Naive thymus-derived CD4-positive, alpha-beta T cell (primary cell): Measurements from ENCODE around the gene TLE6. TPM values are rescaled to one million over a fixed set of nuclear protein-coding genes. Genes with fewer than 3 reads are reported as not detected.
"Not testable (repeated sequence)": the region's sequence is repeated elsewhere in the genome, so short reads cannot be mapped to it uniquely, and the experiment has no call there.

Experiments used
- ATAC-seq: fragments of 150-1000 bp; cut with Tn5 transposase; 2 replicates; pipeline ENCODE4 v1.10.0; 2021; ENCODE audit warnings: mild to moderate bottlenecking, moderate library complexity
- CTCF ChIA-PET: fragments of 350-600 bp; sonication (Branson Sonifier 250); formaldehyde crosslinking; loops from one replicate; lab custom pipeline; 2021; ENCODE audit warnings: antibody characterized with exemption; lab: Charles Lee
- POLR2A ChIA-PET: fragments of 350-600 bp; sonication (Branson Sonifier 250); formaldehyde crosslinking; loops from one replicate; lab custom pipeline; 2021; ENCODE audit warnings: antibody characterized with exemption, inconsistent platforms; lab: Charles Lee
- DNase-seq, 9 donors: peaks; one replicate each; pipeline versions ENCODE4 v3.0.0 to v3.0.0-alpha.2; 2020 to 2022; ENCODE audit warnings: mixed read lengths in 1 of 9
- H3K27ac ChIP-seq: one replicate; pipeline ENCODE4 v1.7.0; 2013; ENCODE audit warnings: mild to moderate bottlenecking, low read depth, low read length, moderate library complexity
- H3K27me3 ChIP-seq, 2 donors: one replicate each; pipeline ENCODE4 v1.7.0; 2013; ENCODE audit warnings: low read length in 2 of 2, mild to moderate bottlenecking in 2 of 2, moderate library complexity in 2 of 2; ENCODE audit not compliant: control insufficient read depth in 2 of 2, insufficient read depth in 2 of 2
- H3K36me3 ChIP-seq, 3 experiments: 1 replicate in 2 of 3; 2 replicates in 1 of 3; pipeline ENCODE4 v1.7.0; 2013; ENCODE audit warnings: low read length in 3 of 3, mild to moderate bottlenecking in 3 of 3, moderate library complexity in 1 of 3; ENCODE audit not compliant: insufficient read depth in 3 of 3, control insufficient read depth in 2 of 3
- H3K4me1 ChIP-seq, 2 donors: one replicate each; pipeline ENCODE4 v1.7.0; 2013; ENCODE audit warnings: low read length in 2 of 2, mild to moderate bottlenecking in 2 of 2, moderate library complexity in 1 of 2; ENCODE audit not compliant: control insufficient read depth in 2 of 2, insufficient read depth in 2 of 2
- H3K4me3 ChIP-seq: 2 replicates; pipeline ENCODE4 v1.7.0; 2013; ENCODE audit warnings: mild to moderate bottlenecking, low read length
- H3K9me3 ChIP-seq, 3 experiments: 1 replicate in 2 of 3; 2 replicates in 1 of 3; pipeline ENCODE4 v1.7.0; 2013; ENCODE audit warnings: low read length in 3 of 3; ENCODE audit not compliant: control insufficient read depth in 2 of 3
- H3K27ac Mint-ChIP-seq, 9 donors: one replicate each; pipeline ENCODE4 v1.8.0; 2020 to 2022; ENCODE audit warnings: mixed read lengths in 9 of 9, mild to moderate bottlenecking in 8 of 9, moderate library complexity in 5 of 9, inconsistent platforms in 2 of 9
- H3K27me3 Mint-ChIP-seq, 5 donors: one replicate each; pipeline ENCODE4 v1.8.0; 2021 to 2022; ENCODE audit warnings: mixed read lengths in 5 of 5, mild to moderate bottlenecking in 1 of 5
- H3K36me3 Mint-ChIP-seq, 5 donors: one replicate each; pipeline ENCODE4 v1.8.0; 2020 to 2022; ENCODE audit warnings: mixed read lengths in 5 of 5, mild to moderate bottlenecking in 3 of 5, inconsistent platforms in 1 of 5
- H3K4me1 Mint-ChIP-seq, 7 donors: one replicate each; pipeline ENCODE4 v1.8.0; 2020 to 2022; ENCODE audit warnings: mixed read lengths in 7 of 7, mild to moderate bottlenecking in 3 of 7, inconsistent platforms in 1 of 7
- H3K4me3 Mint-ChIP-seq, 10 donors: one replicate each; pipeline ENCODE4 v1.8.0; 2020 to 2022; ENCODE audit warnings: mild to moderate bottlenecking in 10 of 10, mixed read lengths in 10 of 10, moderate library complexity in 6 of 10, inconsistent platforms in 2 of 10
- H3K9me3 Mint-ChIP-seq, 11 donors: one replicate each; pipeline ENCODE4 v1.8.0; 2020 to 2022; ENCODE audit warnings: mixed read lengths in 11 of 11, mild to moderate bottlenecking in 4 of 11, inconsistent platforms in 1 of 11, moderate library complexity in 1 of 11
- intact Hi-C, 2 donors: fragments of 100-400 bp; cut with micrococcal nuclease; formaldehyde crosslinking; loops; one replicate each; pipeline ENCODE4 v1.15.1; 2023
- polyA plus RNA-seq, 2 donors: library from polyadenylated mRNA; unstranded; fragments of 300-500 nt; fragmentation: Illumina TruSeq; gene quantifications; one replicate each; pipeline ENCODE4 v1.2.3, GENCODE V29; 2021
- total RNA-seq, 6 experiments: library from RNA in 5 of 6; stranded (reverse) in 5 of 6; gene quantifications; 1 replicate in 5 of 6; 2 replicates in 1 of 6; pipeline ENCODE4 v1.2.3 and lab custom pipeline; 2021 to 2026

Gene TLE6
- total and polyA plus RNA-seq, 7 experiments from 2014 or later, result 0.52 to 0.64 (median 0.60) TPM; not detected in 4

- POLR2A ChIA-PET, result no interaction called here
- H3K9me3 Mint-ChIP-seq, result no peaks in the 10 kb centered on the region
Measured at GRCh38 chr19:2957160-2957559, 20.2 kb upstream of the TLE6 start.

DNA sequence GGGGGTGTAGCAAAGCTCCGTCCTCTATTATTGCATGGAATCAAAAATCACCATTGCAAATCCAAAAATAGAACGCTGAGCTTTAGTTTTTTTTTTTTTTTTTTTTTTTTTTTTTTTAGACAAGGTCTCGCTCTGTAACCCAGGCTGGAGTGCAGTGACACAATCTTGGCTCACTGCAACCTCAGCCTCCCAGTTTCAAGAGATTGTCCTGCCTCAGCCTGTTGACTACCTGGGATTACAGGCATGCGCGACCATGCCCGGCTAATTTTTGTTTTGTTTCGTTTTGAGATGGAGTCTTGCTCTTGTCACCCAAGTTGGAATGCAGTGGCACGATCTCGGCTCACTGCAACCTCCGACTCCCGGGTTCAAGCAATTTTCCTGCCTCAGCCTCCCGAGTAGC lies 17.2 kb upstream of the TLE6 start:
- Mint-ChIP-seq H3K4me1 (peaks cover 0 to 6% (median 6%) of the 10 kb centered on the region in 7 donors), H3K27ac (no peak overlapping the region), H3K27me3 (peaks cover 0 to 5% (median 0%) of the 10 kb centered on the region in 5 donors), H3K36me3 (peaks cover 0 to 4% (median 0%) of the 10 kb centered on the region in 5 donors), H3K4me3 (no peak overlapping the region), H3K9me3 (no peaks in the 10 kb centered on the region)
- POLR2A ChIA-PET, result interaction anchor here (1.0 kb wide), 1 partner anchor 76 kb away, joined by 5 read pairs; no protein-coding TSS in a partner anchor
- no peak overlapping the region for H3K4me3 ChIP-seq
- no peaks in the 10 kb centered on the region for H3K27me3 ChIP-seq
- no peak overlapping the region for H3K27ac ChIP-seq
- CTCF ChIA-PET, result interaction anchor here (0.7 to 2.1 kb wide), 4 partner anchors 9 to 166 kb away, joined by 5 to 9 read pairs (median 6); no protein-coding TSS in a partner anchor
- intact Hi-C loops, result no loop called here
- no peaks in the 10 kb centered on the region for H3K4me1 ChIP-seq
- no peaks in the 10 kb centered on the region for H3K36me3 ChIP-seq
- no peak for DNase-seq
- H3K9me3 ChIP-seq, result no peaks in the 10 kb centered on the region
- ATAC-seq, result no peak

More at GRCh38 chr19:2957160-2957559, 20.2 kb upstream of the TLE6 start:
- Histone ChIP-seq H3K9me3 (no peaks in the 10 kb centered on the region), H3K4me3 (no peak overlapping the region), H3K27ac (no peak overlapping the region), H3K36me3 (no peaks in the 10 kb centered on the region), H3K4me1 (no peaks in the 10 kb centered on the region), H3K27me3 (no peaks in the 10 kb centered on the region)
- ATAC-seq (no peak), DNase-seq (no peak)
- Mint-ChIP-seq H3K27me3 (peaks cover 0 to 5% (median 0%) of the 10 kb centered on the region in 5 donors), H3K4me3 (no peak overlapping the region), H3K4me1 (peaks cover 0 to 5% (median 4%) of the 10 kb centered on the region in 7 donors), H3K27ac (no peak overlapping the region), H3K36me3 (peaks cover 0 to 4% (median 0%) of the 10 kb centered on the region in 5 donors)
- CTCF ChIA-PET, result interaction anchor here (1.3 to 1.5 kb wide), 3 partner anchors 8 to 168 kb away, joined by 3 to 4 read pairs (median 3); no protein-coding TSS in a partner anchor
- intact Hi-C loops, result loop anchor here in 1 of 2 donors (10.0 kb wide), 1 partner anchor 478 kb away; no protein-coding TSS in a partner anchor

- CTCF ChIA-PET, result interaction anchor here (0.6 to 3.0 kb wide), 15 partner anchors 10 to 281 kb away, joined by 3 to 25 read pairs (median 4); no protein-coding TSS in a partner anchor
- H3K4me3 Mint-ChIP-seq, result peak overlapping the region in 4 of 10 donors; percentile 1 to 46 (median 40)
- H3K27me3 Mint-ChIP-seq, result peaks cover 0 to 5% (median 0%) of the 10 kb centered on the region in 5 donors
- peaks cover 0 to 4% (median 0%) of the 10 kb centered on the region in 5 donors for H3K36me3 Mint-ChIP-seq
- POLR2A ChIA-PET, result interaction anchor here (0.8 to 1.9 kb wide), 5 partner anchors 12 to 144 kb away, joined by 3 to 6 read pairs (median 3); no protein-coding TSS in a partner anchor
- no peaks in the 10 kb centered on the region for H3K27me3 ChIP-seq
- peak overlapping the region in 7 of 9 donors; percentile 49 to 90 (median 82) for H3K27ac Mint-ChIP-seq
- H3K4me1 Mint-ChIP-seq, result peaks cover 0 to 6% (median 6%) of the 10 kb centered on the region in 7 donors
- no peak overlapping the region for H3K4me3 ChIP-seq
- H3K9me3 ChIP-seq, result no peaks in the 10 kb centered on the region
- H3K36me3 ChIP-seq, result no peaks in the 10 kb centered on the region
- DNase-seq (peak in 8 of 9 donors; percentile 44 to 84 (median 74)), ATAC-seq (peak; percentile 99)
- no peaks in the 10 kb centered on the region for H3K4me1 ChIP-seq
- H3K27ac ChIP-seq, result no peak overlapping the region
- intact Hi-C loops, result loop anchor here (1.0 to 2.0 kb wide), 8 partner anchors 11 to 248 kb away; no protein-coding TSS in a partner anchor
- H3K9me3 Mint-ChIP-seq, result no peaks in the 10 kb centered on the region
Measured at GRCh38 chr19:2962018-2962670, 15.2 kb upstream of the TLE6 start.

DNA sequence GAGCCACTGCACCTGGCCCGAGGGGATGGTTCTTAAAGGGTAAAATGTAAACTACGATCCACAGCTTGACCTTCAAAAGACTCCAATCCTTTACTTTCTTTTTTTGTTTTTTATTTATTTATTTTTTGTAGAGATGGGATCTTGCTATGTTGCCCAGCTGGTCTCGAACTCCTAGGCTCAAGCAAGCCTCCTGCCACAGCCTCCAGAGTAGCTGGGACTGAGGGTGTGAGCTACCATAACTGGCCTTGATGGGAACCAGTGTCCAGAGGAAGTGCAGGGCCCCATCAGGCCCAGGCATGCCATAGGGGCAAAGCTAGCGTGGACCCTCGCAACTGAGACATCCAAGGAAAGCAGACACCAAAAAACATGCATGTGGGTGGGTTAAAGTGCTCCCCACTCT lies 14.2 kb upstream of the TLE6 start:
- no peak overlapping the region for H3K4me3 Mint-ChIP-seq
- Histone ChIP-seq H3K36me3 (no peaks in the 10 kb centered on the region), H3K9me3 (no peaks in the 10 kb centered on the region), H3K27ac (no peak overlapping the region), H3K4me3 (no peak overlapping the region), H3K4me1 (no peaks in the 10 kb centered on the region), H3K27me3 (no peaks in the 10 kb centered on the region)
- H3K4me1 Mint-ChIP-seq, result peaks cover 0 to 6% (median 6%) of the 10 kb centered on the region in 7 donors
- no peak overlapping the region for H3K27ac Mint-ChIP-seq
- intact Hi-C loops, result loop anchor here in 1 of 2 donors (2.0 kb wide), 1 partner anchor 200 kb away; no protein-coding TSS in a partner anchor
- H3K36me3 Mint-ChIP-seq, result peaks cover 0 to 4% (median 0%) of the 10 kb centered on the region in 5 donors
- H3K9me3 Mint-ChIP-seq, result no peaks in the 10 kb centered on the region
- no peak for ATAC-seq
- DNase-seq, result no peak
- ChIA-PET CTCF (interaction anchor here (0.6 to 3.0 kb wide), 13 partner anchors 11 to 280 kb away, joined by 3 to 25 read pairs (median 4); no protein-coding TSS in a partner anchor), POLR2A (interaction anchor here (0.7 to 1.9 kb wide), 3 partner anchors 13 to 97 kb away, joined by 3 to 6 read pairs (median 3); no protein-coding TSS in a partner anchor)
- peaks cover 0 to 5% (median 0%) of the 10 kb centered on the region in 5 donors for H3K27me3 Mint-ChIP-seq

GRCh38 chr19:2963631-2964030 lies 13.7 kb upstream of the TLE6 start:
- DNase-seq, H3K9me3 Mint-ChIP-seq, H3K4me1 Mint-ChIP-seq, H3K9me3 ChIP-seq, H3K27ac Mint-ChIP-seq, H3K27me3 ChIP-seq, H3K27me3 Mint-ChIP-seq, ATAC-seq, H3K36me3 Mint-ChIP-seq, H3K27ac ChIP-seq, H3K36me3 ChIP-seq, H3K4me3 ChIP-seq, H3K4me1 ChIP-seq: not testable (repeated sequence)
- intact Hi-C loops, result loop anchor here in 1 of 2 donors (2.0 kb wide), 1 partner anchor 199 kb away; no protein-coding TSS in a partner anchor
- ChIA-PET CTCF (interaction anchor here (0.7 to 3.0 kb wide), 11 partner anchors 11 to 247 kb away, joined by 3 to 25 read pairs (median 5); no protein-coding TSS in a partner anchor), POLR2A (interaction anchor here (0.7 to 1.9 kb wide), 2 partner anchors 66 to 72 kb away, joined by 6 read pairs; no protein-coding TSS in a partner anchor)
- peak overlapping the region in 1 of 10 donors; percentile 18 for H3K4me3 Mint-ChIP-seq

- DNase-seq (no peak), ATAC-seq (no peak)
- no peaks in the 10 kb centered on the region for H3K36me3 ChIP-seq
- H3K9me3 ChIP-seq, result no peaks in the 10 kb centered on the region
- H3K27me3 Mint-ChIP-seq, result peaks cover 0 to 4% (median 0%) of the 10 kb centered on the region in 5 donors
- H3K4me1 Mint-ChIP-seq, result peaks cover 0 to 10% (median 6%) of the 10 kb centered on the region in 7 donors
- no peaks in the 10 kb centered on the region for H3K4me1 ChIP-seq
- ChIA-PET CTCF (interaction anchor here (0.7 to 1.8 kb wide), 6 partner anchors 8 to 144 kb away, joined by 3 to 10 read pairs (median 4); no protein-coding TSS in a partner anchor), POLR2A (interaction anchor here (0.6 to 1.6 kb wide), 4 partner anchors 14 to 226 kb away, joined by 3 to 5 read pairs (median 4); no protein-coding TSS in a partner anchor)
- no peaks in the 10 kb centered on the region for H3K9me3 Mint-ChIP-seq
- intact Hi-C loops, result no loop called here
- H3K36me3 Mint-ChIP-seq, result peaks cover 0 to 4% (median 0%) of the 10 kb centered on the region in 5 donors
- H3K27me3 ChIP-seq, result no peaks in the 10 kb centered on the region
- H3K4me3 Mint-ChIP-seq, result no peak overlapping the region
- H3K4me3 ChIP-seq, result no peak overlapping the region
- H3K27ac ChIP-seq, result no peak overlapping the region
- no peak overlapping the region for H3K27ac Mint-ChIP-seq
Measured at GRCh38 chr19:2964874-2965273, 12.5 kb upstream of the TLE6 start.
